ENCODE measurements around the gene POLQ. TPM values are rescaled to one million over a fixed set of nuclear protein-coding genes. Genes with fewer than 3 reads are reported as not detected.
"Not testable (repeated sequence)": the region's sequence is repeated elsewhere in the genome, so short reads cannot be mapped to it uniquely, and the experiment has no call there.

POLQ gene
- polyA plus RNA-seq, 12 donors, result 2.1 to 5.6 (median 4.2) TPM; not detected in 1

DNA sequence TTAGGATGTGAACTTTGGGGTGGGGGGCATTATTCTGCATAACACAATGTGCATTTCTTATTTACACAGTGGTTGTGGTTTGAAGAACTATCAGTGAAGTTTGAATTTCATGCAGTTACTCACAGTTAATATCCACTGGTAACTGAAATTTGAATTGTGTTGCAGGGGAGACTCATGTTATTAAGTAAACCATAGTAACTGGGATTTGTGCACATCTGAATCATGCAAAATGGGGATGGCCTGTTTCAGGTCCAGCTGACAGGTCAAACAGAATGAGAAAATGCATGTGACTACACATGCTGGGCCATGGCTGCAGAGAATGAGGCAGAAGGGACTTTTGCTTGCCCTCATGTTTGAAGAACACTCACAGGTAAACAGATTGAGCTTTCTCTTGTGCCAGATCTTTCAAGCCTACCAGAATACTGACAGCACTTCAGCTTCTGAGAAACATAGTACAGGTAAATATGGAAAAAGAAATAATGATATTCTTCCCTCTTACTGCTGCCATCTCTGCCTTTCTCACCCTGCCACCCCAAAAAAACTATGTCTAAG is 115.0 kb downstream of the POLQ start:
- DNase-seq, result no peak

DNA sequence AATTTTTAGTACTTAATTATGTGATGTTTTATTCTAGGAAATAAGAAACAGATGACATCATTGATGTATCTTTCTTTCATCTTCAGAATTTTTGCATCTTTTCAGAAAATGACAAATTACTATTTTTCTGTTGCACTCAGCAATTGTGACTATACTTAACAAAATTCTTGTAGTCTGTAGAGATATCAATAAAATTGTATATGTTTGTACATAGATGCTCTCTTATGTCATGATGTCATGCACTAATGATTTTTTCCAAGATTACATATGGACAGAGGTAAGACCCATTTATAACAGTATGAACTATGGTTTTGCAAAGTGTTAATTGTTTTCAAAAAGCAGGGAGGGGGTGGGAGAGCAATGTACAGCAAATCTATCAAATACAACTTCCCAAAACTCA is 121.2 kb downstream of the POLQ start:
- DNase-seq, result no peak

DNA sequence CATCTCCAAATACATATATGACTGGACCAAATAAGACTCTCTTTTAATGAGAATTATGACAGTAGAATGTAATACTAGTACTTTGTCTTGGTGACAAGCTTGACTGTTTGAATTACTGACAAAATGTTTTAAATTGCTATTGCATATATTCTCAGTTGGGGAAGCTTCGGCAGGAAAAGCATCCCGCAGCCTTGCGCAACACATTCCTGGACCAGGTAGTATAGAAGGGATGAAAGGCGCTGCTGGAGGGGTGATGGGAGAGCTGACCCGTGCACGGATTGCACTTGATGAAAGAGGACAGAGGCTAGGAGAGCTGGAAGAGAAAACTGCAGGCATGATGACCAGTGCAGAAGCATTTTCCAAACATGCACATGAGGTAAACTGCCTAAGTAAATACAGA is 127.6 kb downstream of the POLQ start:
- DNase-seq, result no peak

DNA sequence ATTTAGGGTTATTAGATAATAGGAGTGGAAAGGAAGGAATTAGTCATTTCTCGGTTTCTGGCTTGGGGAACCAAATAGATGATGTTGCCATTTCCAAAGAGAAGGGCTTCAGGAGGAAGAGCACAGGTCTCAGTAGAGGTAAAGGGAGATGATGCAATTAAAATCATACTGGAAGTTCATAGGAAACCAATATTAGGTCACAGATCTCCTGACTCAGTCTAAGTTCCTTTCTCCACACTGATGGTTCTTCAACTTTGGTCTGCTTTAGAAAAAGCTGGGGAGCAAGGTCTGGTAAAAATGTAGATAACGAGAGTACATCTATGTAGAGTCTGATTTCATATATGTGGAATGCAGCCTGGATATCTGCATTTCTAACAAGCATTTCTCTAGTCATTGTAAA is 130.9 kb downstream of the POLQ start:
- DNase-seq, result no peak

DNA sequence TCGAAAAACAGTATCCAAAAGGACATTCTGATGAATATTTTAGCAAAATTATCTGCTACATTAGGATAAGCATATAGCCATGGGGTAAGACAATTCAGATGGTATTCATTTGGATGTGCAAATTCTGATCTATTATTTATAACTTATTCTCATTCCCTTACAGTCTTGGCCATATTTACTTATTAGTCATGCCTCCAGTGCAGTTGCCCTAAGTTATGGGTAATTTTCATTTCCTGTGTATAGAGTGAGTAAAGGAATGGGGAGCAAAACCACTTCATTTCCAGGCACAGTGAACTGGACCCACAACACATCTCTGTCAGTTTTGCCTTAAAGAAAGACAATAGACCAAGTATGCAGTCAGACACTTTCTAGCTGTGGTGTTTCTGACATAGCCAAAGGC is 134.3 kb downstream of the POLQ start:
- no peak for DNase-seq

DNA sequence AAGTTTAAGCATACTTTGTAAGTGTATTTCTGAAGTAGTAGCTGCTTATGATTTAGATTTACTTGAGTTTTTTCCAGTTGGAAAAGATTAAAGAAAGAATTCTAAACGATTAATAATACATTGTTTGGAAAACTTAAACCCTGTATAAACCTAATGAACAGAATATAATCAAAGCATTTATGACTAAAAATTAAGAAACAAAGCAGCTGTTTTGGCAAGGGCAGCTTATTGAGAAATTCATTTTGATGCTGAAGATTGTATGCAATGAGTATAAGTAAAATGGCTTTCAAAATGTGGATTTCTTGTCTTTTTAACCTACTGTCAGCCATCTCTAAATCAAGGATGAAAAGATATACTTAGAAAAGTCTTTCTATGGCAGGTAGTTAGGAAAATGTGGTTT is 140.2 kb downstream of the POLQ start:
- no peak for DNase-seq

DNA sequence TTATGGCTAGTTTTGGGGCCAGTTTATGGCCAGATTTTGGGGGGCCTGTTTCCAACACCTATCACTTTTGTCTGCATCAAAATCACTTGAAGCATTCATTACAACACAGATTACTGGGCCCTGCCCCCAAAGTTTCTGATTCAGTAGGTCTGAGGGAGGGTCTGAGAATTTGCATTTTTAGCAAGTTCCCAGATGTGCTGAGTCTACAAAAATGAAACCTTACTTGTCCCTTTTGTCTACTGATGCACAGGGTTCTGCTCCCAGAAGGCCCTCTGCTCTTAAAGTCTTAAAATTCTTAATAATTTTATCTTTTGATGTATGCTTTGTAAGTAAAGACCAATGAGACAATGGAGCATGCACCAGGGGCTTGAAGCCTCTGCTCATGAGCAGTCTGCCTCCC is 146.0 kb downstream of the POLQ start:
- DNase-seq, result no peak

DNA sequence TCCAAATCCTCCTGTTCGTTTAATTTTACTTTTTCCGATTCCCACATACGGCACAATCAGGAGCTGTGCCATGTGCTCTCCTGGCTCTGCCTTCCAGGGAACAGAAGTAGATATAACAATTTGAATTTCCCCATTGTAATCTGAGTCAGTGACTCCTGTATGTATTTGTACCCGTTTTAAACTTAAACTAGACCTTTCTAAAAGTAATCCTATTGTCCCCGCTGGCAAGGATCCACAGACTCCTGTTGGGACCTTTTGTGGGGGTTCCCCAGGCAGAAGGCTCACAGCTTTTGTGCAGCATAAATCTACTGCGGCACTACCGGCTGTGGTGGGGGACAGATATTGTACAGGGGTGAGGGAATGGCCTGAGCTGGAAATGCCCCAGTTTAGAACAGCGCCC is 147.7 kb downstream of the POLQ start:
- not testable (repeated sequence) for DNase-seq

DNA sequence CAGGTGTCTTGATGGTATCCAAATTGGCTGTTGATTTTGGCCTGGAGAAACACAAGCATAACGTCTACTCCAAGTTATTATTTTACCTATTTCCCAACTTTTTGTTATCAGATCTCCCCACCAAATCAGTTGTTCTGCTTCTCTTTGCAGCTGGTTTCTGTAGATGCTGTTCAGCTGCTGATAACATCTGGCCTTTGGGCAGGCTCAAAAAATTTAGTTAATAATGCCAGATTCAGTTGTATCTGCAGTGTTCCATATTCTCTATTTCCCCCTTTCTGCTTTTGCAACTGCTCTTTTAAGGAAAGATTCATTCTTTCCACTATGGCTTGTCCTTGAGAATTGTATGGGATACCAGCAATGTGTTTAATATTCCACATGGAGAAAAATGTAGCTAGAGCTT is 149.8 kb downstream of the POLQ start:
- not testable (repeated sequence) for DNase-seq

DNA sequence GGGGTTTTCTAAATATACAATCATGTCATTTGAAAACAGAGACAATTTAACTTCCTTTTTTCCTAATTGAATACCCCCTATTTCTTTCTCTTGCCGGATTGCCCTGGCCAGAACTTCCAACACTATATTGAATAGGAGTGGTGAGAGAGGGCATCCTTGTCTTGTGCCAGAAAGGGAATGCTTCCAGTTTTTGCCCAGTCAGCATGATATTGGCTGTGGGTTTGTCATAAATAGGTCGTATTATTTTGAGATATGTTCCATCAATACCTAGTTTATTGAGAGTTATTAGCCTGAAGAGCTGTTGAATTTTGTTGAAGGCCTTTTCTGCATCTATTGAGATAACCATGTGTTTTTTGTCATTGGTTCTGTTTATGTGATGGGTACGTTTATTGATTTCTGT is 157.5 kb downstream of the POLQ start:
- not testable (repeated sequence) for DNase-seq

Other genes starting within 250 kb of the POLQ start
- not detected for gene ARGFX, start 22.0 kb upstream of the POLQ start, polyA plus RNA-seq (ENCODE audit: insufficient read length in 12 of 12)
- 1 to 10 TPM in 11 of 12 donors, not detected in 1; 1.6 to 3.9 (median 2.5) TPM for gene FBXO40, start 47.4 kb upstream of the POLQ start, polyA plus RNA-seq (ENCODE audit: insufficient read length in 12 of 12)
- 10 to 100 TPM in 1 of 12 donors, 1 to 10 TPM in 10, not detected in 1; 5.2 to 33.2 (median 6.2) TPM for gene HCLS1, start 114.9 kb upstream of the POLQ start, polyA plus RNA-seq (ENCODE audit: insufficient read length in 12 of 12)
- gene GOLGB1, start 203.8 kb upstream of the POLQ start, polyA plus RNA-seq (ENCODE audit: insufficient read length in 12 of 12), result 10 to 100 TPM; 40.2 to 63.3 (median 47.9) TPM